Panc1 (cell line): ENCODE measurements around the gene EFCAB11. TPM values are rescaled to one million over a fixed set of nuclear protein-coding genes. Genes with fewer than 3 reads are reported as not detected.

Experiments used
- ATAC-seq: fragments of 200-7000 bp; cut with Tn5 transposase; 2 replicates; pipeline ENCODE4 v1.9.1; 2020; ENCODE audit warnings: mild to moderate bottlenecking, moderate library complexity
- BruUV-seq: library from RNA; stranded (reverse); fragments of 400-500 nt; replicated peaks from 2 replicates; lab custom pipeline; 2021; lab: Mats Ljungman, UMichigan
- CTCF ChIA-PET: fragments of 300-600 bp; sonication (Branson Sonifier 250); formaldehyde crosslinking; loops from one replicate; lab custom pipeline; 2022; ENCODE audit warnings: antibody characterized with exemption; lab: Charles Lee
- POLR2A ChIA-PET: fragments of 300-600 bp; sonication (Branson Sonifier 250); formaldehyde crosslinking; loops from one replicate; lab custom pipeline; 2022; ENCODE audit warnings: antibody characterized with exemption; lab: Charles Lee
- DNase-seq: peaks from one replicate; pipeline ENCODE4 v3.0.0-alpha.2; 2010; ENCODE audit warnings: low read depth, low spot score
- H3K27ac ChIP-seq: 2 replicates; pipeline ENCODE4 v1.5.1; 2011; ENCODE audit warnings: mild to moderate bottlenecking, low read length, inconsistent platforms
- H3K27me3 ChIP-seq: fragments of 200-500 bp; sonication (Bioruptor generic); 2 replicates; pipeline ENCODE4 v1.6.0; 2014; ENCODE audit warnings: low read length, inconsistent platforms; ENCODE audit not compliant: control insufficient read depth, insufficient read depth
- H3K36me3 ChIP-seq: fragments of 200-500 bp; sonication (Bioruptor generic); 2 replicates; pipeline ENCODE4 v1.5.1; 2014; ENCODE audit warnings: inconsistent platforms, mild to moderate bottlenecking, low read length, moderate library complexity; ENCODE audit not compliant: control insufficient read depth, insufficient read depth
- H3K4me1 ChIP-seq: 2 replicates; pipeline ENCODE4 v1.5.1; 2011; ENCODE audit warnings: inconsistent platforms, mild to moderate bottlenecking, low read length, moderate library complexity; ENCODE audit not compliant: control insufficient read depth, insufficient read depth
- H3K4me3 ChIP-seq, 2 experiments: 2 replicates each; pipeline ENCODE4 v1.5.1; 2011 to 2012; ENCODE audit warnings: low read depth in 2 of 2, low read length in 2 of 2, mild to moderate bottlenecking in 2 of 2, inconsistent platforms in 1 of 2, moderate library complexity in 1 of 2
- H3K9me3 ChIP-seq: fragments of 200-500 bp; sonication (Bioruptor generic); 2 replicates; pipeline ENCODE4 v1.5.1; 2014; ENCODE audit warnings: low read depth, mild to moderate bottlenecking, inconsistent platforms, low read length, moderate library complexity; ENCODE audit not compliant: control insufficient read depth, insufficient read depth
- POLR2AphosphoS5 ChIP-seq: IDR thresholded peaks from 2 replicates; pipeline ENCODE4 v1.6.1; 2012; ENCODE audit warnings: mild to moderate bottlenecking, low read depth, low read length, moderate library complexity
- SIN3A ChIP-seq: IDR thresholded peaks from 2 replicates; pipeline ENCODE4 v1.6.1; 2012; ENCODE audit warnings: low read depth, mild to moderate bottlenecking, low read length, moderate library complexity, borderline replicate concordance; ENCODE audit not compliant: insufficient read depth
- TCF7L2 ChIP-seq: IDR thresholded peaks from 2 replicates; pipeline ENCODE4 v1.6.1; 2011; ENCODE audit warnings: mild to moderate bottlenecking, low read depth, low read length, inconsistent platforms
- in situ Hi-C: cut with HindIII; loops from 2 replicates; pipeline ENCODE4 v1.10.0; 2016; ENCODE audit warnings: low sequenced_read_pairs, low pct_unique_long_range_greater_than_20kb
- intact Hi-C: fragments of 100-400 bp; cut with micrococcal nuclease; formaldehyde crosslinking; loops from one replicate; pipeline ENCODE4 v1.10.0; 2022; ENCODE audit not compliant: unreplicated experiment
- total RNA-seq: library from RNA; stranded (reverse); gene quantifications from one replicate; pipeline ENCODE4 v1.2.1, GENCODE V29; 2021; ENCODE audit not compliant: unreplicated experiment
- TF ChIP-seq, protein P1 (sequence below), 2 experiments: IDR thresholded peaks; 2 replicates each; pipeline ENCODE4 v1.6.1; 2011 to 2012; ENCODE audit warnings: low read depth in 2 of 2, control low read depth in 1 of 2, low read length in 1 of 2, mild to moderate bottlenecking in 1 of 2, moderate library complexity in 1 of 2; ENCODE audit not compliant: insufficient read depth in 1 of 2
- TF ChIP-seq, protein P2 (sequence below): fragments of 450-650 bp; IDR thresholded peaks from 2 replicates; pipeline ENCODE4 v1.5.1; 2017; ENCODE audit warnings: mild to moderate bottlenecking

Gene EFCAB11
- total RNA-seq, 1 experiment from 2014 or later, result 12.3 TPM

- DNase-seq (no peak), ATAC-seq (no peak)
- no TSS peak for BruUV-seq
- ChIA-PET CTCF (no interaction called here), POLR2A (no interaction called here)
- in situ Hi-C loops, result no loop called here
- Histone ChIP-seq H3K9me3 (no peaks in the 10 kb centered on the region), H3K36me3 (no peaks in the 10 kb centered on the region), H3K4me3 (no peak overlapping the region), H3K4me1 (no peaks in the 10 kb centered on the region), H3K27ac (no peak overlapping the region), H3K27me3 (no peaks in the 10 kb centered on the region)
- intact Hi-C loops, result loop anchor here (10.0 kb wide), 1 partner anchor 861 kb away; no protein-coding TSS in a partner anchor
- TF ChIP-seq TCF7L2 (no peak), POLR2AphosphoS5 (no peak), SIN3A (no peak)
- TF ChIP-seq, protein P1, sequence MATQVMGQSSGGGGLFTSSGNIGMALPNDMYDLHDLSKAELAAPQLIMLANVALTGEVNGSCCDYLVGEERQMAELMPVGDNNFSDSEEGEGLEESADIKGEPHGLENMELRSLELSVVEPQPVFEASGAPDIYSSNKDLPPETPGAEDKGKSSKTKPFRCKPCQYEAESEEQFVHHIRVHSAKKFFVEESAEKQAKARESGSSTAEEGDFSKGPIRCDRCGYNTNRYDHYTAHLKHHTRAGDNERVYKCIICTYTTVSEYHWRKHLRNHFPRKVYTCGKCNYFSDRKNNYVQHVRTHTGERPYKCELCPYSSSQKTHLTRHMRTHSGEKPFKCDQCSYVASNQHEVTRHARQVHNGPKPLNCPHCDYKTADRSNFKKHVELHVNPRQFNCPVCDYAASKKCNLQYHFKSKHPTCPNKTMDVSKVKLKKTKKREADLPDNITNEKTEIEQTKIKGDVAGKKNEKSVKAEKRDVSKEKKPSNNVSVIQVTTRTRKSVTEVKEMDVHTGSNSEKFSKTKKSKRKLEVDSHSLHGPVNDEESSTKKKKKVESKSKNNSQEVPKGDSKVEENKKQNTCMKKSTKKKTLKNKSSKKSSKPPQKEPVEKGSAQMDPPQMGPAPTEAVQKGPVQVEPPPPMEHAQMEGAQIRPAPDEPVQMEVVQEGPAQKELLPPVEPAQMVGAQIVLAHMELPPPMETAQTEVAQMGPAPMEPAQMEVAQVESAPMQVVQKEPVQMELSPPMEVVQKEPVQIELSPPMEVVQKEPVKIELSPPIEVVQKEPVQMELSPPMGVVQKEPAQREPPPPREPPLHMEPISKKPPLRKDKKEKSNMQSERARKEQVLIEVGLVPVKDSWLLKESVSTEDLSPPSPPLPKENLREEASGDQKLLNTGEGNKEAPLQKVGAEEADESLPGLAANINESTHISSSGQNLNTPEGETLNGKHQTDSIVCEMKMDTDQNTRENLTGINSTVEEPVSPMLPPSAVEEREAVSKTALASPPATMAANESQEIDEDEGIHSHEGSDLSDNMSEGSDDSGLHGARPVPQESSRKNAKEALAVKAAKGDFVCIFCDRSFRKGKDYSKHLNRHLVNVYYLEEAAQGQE (IDR thresholded peaks at IDR 0.05; ENCODE audit: insufficient read depth in 1 of 2, low read depth in 2 of 2, low read length in 1 of 2), result no peak
- TF ChIP-seq, protein P2, sequence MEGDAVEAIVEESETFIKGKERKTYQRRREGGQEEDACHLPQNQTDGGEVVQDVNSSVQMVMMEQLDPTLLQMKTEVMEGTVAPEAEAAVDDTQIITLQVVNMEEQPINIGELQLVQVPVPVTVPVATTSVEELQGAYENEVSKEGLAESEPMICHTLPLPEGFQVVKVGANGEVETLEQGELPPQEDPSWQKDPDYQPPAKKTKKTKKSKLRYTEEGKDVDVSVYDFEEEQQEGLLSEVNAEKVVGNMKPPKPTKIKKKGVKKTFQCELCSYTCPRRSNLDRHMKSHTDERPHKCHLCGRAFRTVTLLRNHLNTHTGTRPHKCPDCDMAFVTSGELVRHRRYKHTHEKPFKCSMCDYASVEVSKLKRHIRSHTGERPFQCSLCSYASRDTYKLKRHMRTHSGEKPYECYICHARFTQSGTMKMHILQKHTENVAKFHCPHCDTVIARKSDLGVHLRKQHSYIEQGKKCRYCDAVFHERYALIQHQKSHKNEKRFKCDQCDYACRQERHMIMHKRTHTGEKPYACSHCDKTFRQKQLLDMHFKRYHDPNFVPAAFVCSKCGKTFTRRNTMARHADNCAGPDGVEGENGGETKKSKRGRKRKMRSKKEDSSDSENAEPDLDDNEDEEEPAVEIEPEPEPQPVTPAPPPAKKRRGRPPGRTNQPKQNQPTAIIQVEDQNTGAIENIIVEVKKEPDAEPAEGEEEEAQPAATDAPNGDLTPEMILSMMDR, result no peak
Measured at GRCh38 chr14:89906000-89906399, 48.5 kb downstream of the EFCAB11 start.

GRCh38 chr14:89903340-89903952 lies 51.1 kb downstream of the EFCAB11 start:
- no peak for ATAC-seq
- BruUV-seq, result no TSS peak
- no peaks in the 10 kb centered on the region for H3K36me3 ChIP-seq
- H3K27me3 ChIP-seq, result no peaks in the 10 kb centered on the region
- TF ChIP-seq, protein P2, result no peak
- no peak for TF ChIP-seq POLR2AphosphoS5
- TF ChIP-seq SIN3A, result no peak
- no peak for TF ChIP-seq TCF7L2
- TF ChIP-seq, protein P1 (IDR thresholded peaks at IDR 0.05; ENCODE audit: insufficient read depth in 1 of 2, low read depth in 2 of 2, low read length in 1 of 2), result no peak
- intact Hi-C loops, result loop anchor here (10.0 kb wide), 1 partner anchor 859 kb away; no protein-coding TSS in a partner anchor
- in situ Hi-C loops, result no loop called here
- POLR2A ChIA-PET, result no interaction called here
- CTCF ChIA-PET, result no interaction called here
- DNase-seq, result no peak
- no peaks in the 10 kb centered on the region for H3K4me1 ChIP-seq
- H3K9me3 ChIP-seq, result no peaks in the 10 kb centered on the region
- no peak overlapping the region for H3K27ac ChIP-seq
- no peak overlapping the region for H3K4me3 ChIP-seq
